EH (cell line): ENCODE results near the gene MAP3K19.
"Not testable (repeated sequence)": the region's sequence is repeated elsewhere in the genome, so short reads cannot be mapped to it uniquely, and the experiment has no call there.

Experiments used
- DNase-seq: peaks from one replicate; pipeline ENCODE4 v3.0.0-alpha.2; 2015; ENCODE audit warnings: low read depth

Gene MAP3K19

DNA sequence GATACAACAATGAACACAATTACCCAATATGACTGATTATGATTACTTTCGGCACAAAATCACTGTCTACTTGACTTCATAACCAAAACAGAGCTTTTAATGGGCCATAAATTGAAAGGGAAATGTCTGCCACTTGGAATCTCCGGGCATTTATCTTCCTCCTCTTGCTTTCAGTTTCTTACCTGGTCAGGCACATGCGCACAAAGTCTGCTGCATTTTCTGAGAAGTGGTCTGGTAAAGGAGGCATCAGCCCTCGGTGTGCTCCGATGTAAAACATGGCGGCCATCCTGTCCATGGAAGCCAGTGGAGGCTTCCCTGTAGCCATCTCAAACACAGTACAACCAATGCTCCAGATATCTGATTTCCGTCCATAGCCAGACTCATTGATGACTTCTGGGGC is 66.6 kb downstream of the MAP3K19 start:
- no peak for DNase-seq

DNA sequence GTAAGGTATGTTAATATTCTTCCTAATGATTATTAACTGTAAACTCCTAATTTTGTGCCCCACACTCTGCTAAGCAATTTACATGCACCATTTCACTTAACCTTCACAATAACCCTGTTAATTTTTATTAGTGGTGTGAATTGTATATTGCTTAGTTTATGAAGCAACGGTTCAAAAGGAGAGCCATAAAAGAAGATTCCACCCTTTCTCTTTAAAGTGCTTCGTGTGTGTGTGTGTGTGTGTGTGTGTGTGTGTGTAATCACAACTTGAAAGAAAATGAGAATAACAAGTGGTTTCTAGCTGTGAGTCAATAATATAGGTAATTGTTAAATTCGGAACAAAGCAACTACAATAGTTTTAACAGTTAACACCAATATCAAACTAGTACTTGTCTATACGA is 68.0 kb downstream of the MAP3K19 start:
- no peak for DNase-seq

DNA sequence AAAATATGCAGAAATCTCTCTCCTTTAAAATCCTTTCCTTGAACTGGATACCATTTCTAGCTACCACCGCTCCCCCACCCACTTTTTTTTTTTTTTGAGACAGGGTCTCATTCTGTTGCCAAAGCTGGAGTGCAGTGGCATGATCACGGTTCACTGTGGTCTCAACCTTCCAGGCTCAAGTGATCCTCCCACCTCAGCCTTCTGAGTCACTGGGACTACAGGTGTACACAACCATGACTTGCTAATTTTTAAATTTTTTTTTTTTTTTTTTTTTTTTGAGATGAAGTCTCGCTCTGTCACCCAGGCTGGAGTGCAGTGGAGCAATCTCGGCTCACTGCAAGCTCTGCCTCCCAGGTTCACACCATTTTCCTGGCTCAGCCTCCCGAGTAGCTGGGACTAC is 70.1 kb downstream of the MAP3K19 start:
- DNase-seq, result not testable (repeated sequence)

DNA sequence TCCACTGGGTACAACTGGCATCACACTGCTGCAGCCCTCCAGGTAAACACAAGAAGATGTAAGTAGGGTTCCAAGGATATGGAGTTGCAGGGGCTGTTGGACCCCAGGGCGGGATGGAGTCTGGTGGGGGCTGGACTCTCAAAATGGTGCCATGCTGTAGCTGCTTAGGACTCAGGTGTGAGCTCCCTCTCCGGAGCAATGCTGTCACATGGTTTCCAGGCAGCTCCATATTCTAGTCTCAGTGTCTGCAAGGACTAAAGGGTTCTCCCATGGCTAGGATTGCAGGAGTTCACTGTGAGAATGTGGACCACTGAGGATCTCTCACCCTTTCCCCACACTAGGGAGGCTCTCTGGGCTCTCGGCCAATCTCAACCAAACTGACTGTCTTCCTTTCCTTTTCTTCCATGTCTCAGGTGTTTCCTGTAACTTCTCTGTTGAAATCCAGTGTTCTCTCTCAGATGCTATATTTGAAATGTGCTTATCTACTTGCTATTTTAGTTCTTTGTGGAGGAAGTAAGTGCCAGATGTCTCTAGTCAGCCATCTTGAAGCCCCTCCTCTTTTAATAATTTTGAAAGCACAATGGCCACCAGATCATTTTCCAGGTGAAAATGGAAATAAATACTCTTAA is 71.1 kb downstream of the MAP3K19 start:
- DNase-seq, result no peak

DNA sequence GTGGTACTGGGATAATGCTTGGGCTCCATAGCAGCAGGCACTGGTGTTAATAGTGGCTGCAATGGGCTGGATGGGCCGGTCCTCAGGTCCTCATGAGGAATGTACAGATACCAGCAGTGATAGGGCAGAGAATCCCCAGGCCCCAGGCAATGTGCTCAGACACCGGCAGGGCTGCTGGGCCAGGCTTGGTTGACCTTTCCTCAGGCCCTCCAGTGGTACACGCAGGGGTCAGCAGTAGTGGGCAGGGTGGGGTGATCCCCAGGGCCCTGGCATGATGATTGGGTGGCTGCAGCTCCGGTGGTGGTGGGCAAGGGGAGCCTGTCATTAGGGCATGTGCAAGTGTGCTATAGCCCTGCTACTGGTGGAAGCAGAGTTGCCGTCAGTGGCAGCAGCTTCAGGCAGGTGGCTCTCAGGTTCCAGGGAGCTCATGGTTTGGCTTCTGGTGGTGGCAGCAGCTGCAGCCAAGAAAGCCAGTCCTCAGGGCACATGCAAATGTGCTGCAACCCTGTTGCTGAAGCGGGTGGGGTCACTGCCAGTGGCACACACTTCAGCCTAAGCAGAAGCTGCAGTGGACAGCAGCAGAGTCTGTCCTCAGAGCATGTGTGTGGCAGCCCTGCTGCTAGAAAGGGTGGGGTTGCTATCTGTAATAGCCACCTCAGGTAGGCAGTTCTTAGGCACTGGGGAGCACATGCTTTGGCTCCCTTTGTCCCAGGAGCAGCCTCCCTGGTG is 71.8 kb downstream of the MAP3K19 start:
- DNase-seq, result no peak

DNA sequence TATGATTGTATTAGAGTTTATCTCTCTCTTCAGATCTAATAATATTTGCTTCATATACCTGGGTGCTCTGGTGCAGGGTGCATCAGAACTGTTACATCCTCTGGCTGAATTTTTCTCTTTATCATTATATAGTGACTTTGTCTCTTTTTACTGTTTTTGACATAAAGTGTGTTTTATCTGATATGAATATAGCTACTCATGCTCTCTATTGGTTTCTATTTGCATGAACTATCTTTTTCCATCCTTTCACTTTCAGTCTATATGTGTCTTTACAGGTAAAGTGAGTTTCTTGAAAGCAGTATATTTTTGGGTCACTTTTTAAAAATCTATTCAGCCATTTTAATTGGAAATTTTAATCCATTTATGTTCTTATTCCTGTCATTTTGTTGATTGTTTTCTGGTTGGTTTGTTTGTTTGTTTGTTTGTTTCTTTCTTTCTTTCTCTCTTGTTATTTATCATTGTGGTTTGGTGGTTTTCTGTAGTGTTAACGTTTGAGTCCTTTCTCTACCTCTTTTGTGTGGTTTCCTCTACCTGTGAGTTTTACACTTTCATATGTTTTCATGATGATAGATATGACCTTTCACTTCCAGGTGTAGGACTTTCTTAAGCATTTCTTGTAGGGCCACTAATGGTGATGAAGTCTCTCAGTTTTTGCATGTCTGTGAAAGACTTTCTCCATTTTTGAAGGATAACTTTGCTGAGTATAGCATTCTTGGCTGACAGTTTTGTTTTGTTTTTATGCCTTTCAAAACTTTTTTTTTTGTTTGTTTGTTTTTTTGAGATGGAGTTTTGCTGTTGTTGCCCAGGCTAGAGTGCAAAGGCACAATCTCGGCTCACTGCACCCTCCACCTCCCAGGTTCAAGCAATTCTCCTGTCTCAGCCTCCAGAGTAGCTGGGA is 73.8 kb downstream of the MAP3K19 start:
- DNase-seq, result no peak

DNA sequence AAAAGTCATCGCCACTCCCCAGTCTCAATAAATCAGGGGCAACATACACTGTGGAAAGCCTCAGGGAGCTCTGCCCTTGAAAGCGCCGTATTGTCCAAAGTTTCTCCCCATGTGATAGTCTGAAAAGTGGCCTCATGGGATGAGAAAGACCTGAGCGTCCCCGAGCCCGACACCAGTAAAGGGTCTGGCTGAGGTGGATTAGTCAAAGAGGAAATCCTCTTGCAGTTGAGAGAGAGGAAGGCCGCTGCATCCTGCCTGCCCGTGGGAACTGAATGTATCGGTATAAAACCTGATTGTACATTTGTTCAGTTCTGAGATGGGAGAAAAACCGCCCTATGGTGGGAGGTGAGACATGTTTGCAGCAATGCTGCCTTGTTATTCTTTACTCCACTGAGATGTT is 80.1 kb downstream of the MAP3K19 start:
- not testable (repeated sequence) for DNase-seq

DNA sequence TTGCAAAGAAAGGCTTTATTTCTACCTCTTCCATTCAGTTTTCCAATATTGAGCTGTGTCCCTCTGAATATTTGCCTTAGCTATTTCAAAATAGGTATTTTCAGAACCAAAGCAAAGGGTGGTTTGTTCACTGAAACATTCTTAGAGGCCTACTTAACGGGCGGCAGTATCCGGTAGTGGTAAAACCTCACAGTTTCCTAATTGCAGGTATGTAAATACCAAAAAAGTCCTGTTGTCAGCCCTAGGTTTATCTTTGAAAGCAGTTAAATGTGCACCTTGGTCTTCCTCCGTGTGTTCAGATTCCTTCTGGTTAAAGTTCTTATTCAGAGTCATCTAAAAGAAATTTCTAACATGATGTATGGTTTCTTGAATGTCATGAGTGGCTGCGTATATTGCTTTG is 89.8 kb downstream of the MAP3K19 start:
- no peak for DNase-seq

DNA sequence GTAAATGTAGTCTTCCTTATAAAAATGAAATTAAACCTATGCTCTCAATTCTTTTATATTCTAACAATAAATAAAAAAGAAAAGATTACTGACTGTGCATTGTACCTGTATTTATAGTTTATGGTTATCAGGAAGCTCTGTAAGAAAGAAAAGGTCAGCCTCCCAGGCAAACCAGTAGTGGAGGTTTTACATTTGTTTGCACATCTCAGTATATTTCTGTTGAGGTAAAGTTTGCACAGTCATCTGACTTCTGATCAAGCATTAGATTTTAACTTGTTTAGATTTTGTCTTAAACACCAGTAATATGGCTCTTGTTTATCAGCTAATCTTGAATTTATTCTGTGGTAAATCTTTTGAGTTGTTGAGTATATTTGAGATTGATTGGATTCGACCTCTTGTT is 91.5 kb downstream of the MAP3K19 start:
- no peak for DNase-seq

DNA sequence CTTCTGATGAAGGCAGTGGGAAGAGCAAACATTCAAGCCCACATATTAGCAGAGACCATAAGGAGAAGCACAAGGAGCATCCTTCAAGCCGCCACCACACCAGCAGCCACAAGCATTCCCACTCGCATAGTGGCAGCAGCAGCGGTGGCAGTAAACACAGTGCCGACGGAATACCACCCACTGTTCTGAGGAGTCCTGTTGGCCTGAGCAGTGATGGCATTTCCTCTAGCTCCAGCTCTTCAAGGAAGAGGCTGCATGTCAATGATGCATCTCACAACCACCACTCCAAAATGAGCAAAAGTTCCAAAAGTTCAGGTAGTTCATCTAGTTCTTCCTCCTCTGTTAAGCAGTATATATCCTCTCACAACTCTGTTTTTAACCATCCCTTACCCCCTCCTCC is 93.2 kb downstream of the MAP3K19 start:
- no peak for DNase-seq

DNA sequence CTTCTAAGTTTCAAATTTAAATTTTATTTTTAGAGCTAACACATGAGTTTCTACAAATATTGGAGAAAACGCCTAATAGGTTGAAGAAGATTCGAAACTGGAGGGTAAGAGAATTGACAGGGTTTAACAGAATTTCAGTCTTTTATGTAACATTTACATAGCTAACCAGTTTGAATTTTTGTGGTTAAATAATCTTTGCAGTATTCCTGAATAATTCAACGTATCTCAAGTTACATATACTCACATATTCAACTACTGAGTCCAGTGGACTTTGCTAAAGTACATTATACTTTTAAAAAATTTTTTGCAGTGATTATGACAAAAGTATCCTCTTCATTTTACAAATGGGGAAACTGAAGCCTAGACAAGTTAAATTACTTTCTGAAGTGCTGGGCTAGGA is 94.6 kb downstream of the MAP3K19 start:
- DNase-seq, result no peak

DNA sequence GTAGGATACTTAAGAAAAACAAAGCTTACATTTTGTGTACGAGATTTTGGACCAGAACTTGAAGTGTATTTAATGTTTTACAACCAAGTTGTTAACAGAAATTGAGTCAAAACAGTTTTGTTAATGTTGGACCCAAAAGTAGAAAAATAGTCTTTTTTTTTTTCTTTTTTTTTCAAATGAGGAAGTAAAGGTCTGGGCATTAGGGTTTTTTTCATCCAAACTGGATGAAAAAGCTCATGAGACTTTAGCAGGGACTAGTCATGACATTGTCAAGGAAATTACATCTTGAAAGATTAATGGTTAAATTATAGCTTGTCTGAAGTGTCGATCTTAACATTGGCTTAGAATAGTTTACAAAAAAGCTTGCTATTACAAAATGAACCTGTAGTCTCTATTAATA is 96.4 kb downstream of the MAP3K19 start:
- DNase-seq, result no peak

DNA sequence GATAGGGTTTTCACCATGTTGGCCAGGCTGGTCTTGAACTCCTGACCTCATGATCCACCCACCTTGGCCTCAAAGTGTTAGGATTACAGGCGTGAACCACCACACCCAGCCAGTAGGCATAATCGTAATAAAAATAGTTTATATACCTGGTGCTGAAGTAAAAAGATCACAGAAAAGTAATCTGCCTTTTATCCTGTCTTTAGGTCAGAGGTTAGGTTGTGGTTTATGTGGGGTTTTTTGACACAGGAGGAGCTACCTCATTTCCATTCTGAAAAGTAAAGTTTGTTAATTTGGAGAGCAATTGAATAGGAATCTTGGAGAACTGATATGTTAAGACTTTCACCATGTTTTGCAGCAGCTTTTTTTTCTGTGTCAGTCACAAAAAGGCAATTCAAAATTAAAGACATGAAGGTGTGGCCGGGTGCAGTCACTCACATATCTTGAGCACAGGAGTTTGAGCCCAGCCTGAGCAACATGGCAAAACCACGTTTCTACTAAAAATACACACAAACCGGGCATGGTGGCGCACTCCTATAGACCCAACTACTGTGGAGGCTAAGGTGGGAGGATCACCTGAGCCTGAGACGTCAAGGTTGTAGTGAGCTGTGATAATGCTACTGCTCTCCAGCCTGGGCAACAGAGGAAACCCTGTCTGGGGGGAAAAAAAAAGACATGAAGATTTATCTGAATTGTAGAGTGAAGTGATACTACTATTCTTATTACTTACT is 97.1 kb downstream of the MAP3K19 start:
- no peak for DNase-seq

DNA sequence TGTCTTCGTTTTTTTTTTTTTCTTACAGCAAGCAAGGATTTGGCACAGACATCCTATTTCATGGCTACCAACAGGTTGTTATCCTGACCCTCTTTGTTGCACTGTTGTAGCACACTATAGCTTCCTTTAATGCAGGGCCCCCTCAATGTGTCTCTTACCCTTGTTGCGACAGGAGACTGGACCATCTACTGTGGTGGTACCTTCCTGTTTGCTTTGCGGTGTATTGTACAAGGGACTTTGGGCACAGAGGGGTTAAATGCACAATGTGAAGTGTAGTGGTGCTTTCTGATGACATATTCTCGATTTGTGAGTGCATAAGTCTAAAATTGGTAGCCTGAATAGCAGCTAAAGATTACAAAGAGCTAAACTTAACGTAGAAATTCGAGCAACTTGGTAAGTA is 101.2 kb downstream of the MAP3K19 start:
- no peak for DNase-seq

DNA sequence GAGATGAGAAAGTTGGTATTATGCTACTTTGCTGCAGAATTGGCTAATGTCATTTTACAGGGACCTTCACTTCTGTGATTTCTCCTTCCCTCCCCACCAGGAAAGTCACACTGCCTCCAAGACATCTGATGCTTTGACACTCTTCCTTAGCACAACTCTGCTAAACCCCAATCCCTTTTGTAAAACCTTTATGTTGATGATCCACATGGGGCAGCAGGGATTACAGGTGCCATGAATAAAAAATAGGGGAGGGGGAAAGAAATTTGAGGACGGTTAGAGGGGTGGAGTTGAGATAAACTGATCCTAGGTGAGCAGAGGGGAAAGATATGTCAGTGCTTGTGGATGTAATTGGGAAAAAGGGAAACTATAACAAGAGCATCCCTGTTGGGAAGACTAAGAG is 102.3 kb downstream of the MAP3K19 start:
- DNase-seq, result no peak

DNA sequence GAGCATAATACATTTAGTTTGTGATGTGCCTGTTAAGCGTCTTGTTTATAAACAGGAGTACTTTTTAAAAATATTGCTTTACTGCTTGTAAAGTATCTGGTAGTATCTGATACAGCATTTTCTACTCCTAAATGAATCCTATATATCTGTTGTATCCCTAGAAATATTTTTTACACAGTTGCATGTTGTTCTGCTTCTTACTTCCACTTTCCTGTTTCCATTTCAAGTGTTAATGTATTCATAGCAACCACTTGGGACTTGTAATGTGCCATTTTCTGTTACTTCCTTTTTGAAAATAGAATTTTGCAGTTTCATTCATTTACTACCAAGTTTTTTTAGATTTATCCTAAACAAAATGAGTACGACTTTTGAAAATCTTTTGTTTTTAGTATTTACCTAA is 103.7 kb downstream of the MAP3K19 start:
- DNase-seq, result no peak

DNA sequence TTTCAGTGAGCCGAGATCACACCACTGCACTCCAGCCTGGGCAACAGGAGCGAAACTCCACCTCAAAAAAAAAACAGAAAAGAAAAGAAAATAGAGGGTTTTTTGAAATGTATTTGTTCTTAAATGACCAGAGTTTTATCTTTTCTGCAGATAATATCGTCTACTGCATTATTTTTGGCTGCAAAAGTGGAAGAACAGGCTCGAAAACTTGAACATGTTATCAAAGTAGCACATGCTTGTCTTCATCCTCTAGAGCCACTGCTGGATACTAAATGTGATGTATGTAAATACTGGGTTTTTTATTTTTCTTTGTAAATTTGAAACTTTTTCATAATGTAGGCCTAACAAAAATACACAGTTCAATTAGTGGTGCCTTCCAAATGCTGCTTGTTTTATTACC is 110.6 kb downstream of the MAP3K19 start:
- no peak for DNase-seq

DNA sequence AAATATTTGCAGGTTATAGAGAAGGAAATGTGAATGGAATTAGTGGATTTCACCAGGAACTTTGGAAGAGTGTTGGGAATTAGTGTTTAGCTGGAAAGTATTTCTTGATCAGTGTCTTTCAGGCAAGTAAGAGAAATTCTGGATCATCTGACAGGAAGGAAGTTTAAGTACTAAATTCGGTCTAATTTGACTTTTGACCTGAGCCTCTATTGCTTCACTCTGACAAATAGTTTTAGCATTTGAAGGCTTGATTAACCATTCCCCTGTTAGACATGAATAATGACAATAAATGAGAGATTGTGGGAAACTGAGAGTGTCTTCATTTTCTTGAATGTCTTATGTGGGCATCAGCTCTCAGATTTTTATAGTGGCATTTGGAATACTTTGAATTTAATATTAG is 112.6 kb downstream of the MAP3K19 start:
- DNase-seq, result peak; percentile 21

DNA sequence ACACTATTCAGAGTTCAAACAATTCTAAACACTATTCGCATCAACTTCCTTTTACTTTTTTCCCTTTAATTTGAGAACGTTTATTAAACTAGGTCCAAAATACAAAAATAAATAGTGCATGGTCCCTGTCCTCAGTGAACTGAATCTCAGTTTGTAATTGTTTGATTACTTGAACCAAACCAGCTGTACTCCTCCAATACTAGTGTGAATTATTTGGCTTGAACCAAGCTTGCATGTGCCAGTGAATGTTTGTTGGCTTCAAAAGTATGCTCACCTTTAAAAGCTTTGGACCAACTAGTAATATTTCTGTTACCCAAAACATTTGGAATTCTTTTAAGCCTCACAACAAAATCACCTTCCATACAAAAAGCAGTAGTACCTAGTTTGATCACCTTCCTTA is 113.1 kb downstream of the MAP3K19 start:
- no peak for DNase-seq

DNA sequence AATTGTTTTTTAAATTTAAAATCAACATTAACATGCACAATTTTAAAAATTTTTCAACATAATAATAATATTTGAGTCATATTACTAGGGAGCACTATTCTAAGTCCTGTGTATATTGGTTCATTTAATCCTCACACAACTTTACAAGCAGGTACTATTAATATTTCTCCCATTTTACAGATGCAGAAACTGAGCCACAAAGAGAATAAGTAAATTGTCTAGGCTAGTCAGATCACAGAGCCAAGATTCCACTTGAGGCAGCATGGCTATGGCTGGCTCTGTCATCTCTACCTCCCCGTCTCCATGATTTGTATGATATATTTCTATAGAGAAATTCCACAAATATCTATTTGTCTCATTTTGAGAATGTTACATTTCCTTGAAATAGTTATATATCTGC is 113.5 kb downstream of the MAP3K19 start:
- DNase-seq, result no peak

DNA sequence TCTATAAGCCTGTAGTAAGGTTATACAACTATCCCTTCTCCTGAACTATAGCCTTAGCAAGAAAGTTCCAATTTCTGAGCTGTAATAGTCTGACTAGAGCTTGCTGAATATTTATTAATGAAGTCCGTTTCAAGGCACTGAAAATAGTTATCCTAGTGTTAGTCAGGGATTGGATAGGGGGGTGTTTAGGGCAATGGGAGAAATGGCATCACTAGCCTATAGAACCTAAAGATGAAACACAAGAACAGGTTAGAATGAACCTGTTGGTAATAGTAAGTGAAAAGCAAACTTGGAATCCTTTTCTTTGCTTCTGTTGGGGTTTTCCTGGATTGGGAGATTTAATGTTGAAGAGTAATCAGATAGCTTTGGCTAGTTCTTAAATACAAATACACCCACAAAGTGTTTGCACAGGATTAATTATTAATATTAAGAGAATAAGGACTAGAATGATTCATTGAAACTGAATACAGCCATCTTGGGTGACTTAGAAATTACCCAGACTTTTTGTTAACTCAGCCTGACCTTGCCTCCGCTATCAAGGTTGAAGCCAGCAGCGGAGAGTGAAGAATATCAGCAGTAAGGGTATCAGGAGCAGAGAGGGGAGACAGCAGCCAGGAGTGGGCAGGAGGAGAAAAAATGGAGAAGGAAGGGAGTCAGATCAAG is 114.3 kb downstream of the MAP3K19 start:
- no peak for DNase-seq

DNA sequence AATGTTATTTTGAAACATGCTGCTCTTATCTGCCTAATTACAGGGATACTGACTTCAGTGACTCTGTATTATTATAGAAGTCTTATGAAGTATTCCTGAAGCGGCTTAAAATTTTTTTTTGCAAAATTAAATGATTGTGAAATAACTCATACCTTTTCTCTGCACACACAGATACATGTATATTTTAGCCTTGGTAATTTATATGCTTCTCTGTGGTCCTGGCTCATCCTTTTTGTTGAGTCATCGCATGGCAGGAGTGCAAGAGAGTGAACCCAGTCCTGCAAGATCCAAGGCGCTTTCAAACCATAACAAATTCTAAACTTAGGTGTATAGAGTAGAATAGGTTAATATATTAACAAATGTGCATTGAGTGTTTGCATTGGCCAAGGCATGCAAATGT is 120.1 kb downstream of the MAP3K19 start:
- DNase-seq, result peak; percentile 48
